Measurements from ENCODE around the gene EEF1G. TPM values are rescaled to one million over a fixed set of nuclear protein-coding genes. Genes with fewer than 3 reads are reported as not detected.

The EEF1G gene
- total and polyA plus RNA-seq, 2 of the 13 experiments (the other 11 are each of a cell fraction or from before 2014, with no cell fraction given): 1,787 to 2,144 TPM

GRCh38 chr11:62601372-62602140, 27.9 kb upstream of the EEF1G start, which contains the start of gene MTA2 (continued):
- TF ChIP-seq ZBTB40 (IDR thresholded peaks at IDR 0.05) (no peak), ZBTB40 (CRISPR knock-in tag; IDR thresholded peaks at IDR 0.05) (peak; percentile 57), ZNF430 (CRISPR knock-in tag; IDR thresholded peaks at IDR 0.05) (peak; percentile 75; the same call in 1 of the 2 replicates), BRD4 (CRISPR knock-in tag; IDR thresholded peaks at IDR 0.05) (peak; percentile 56; the same call in 1 of the 2 replicates), MTA1 (CRISPR knock-in tag; IDR thresholded peaks at IDR 0.05; ENCODE audit: borderline replicate concordance) (no peak), CREB1 (IDR thresholded peaks at IDR 0.05) (no peak), CREB1 (CRISPR knock-in tag; IDR thresholded peaks at IDR 0.05) (no peak), SIX1 (CRISPR knock-in tag; IDR thresholded peaks at IDR 0.05; ENCODE audit: borderline replicate concordance) (no peak), SAFB2 (CRISPR knock-in tag; IDR thresholded peaks at IDR 0.05; ENCODE audit: borderline replicate concordance, low read depth) (peak; percentile 93), ZFP62 (CRISPR knock-in tag; IDR thresholded peaks at IDR 0.05) (no peak), ZNF570 (CRISPR knock-in tag; IDR thresholded peaks at IDR 0.05; ENCODE audit: borderline replicate concordance) (no peak), ZSCAN12 (CRISPR knock-in tag; IDR thresholded peaks at IDR 0.05) (no peak), ZFP82 (CRISPR knock-in tag; IDR thresholded peaks at IDR 0.05; ENCODE audit: borderline replicate concordance) (peak; percentile 85; the same call in 1 of the 2 replicates), ZBTB33 (CRISPR knock-in tag; IDR thresholded peaks at IDR 0.05) (no peak), GFI1 (CRISPR knock-in tag; IDR thresholded peaks at IDR 0.05; ENCODE audit: borderline replicate concordance) (no peak; the same call in 1 of the 2 replicates)
- TF ChIP-seq, protein P1, sequence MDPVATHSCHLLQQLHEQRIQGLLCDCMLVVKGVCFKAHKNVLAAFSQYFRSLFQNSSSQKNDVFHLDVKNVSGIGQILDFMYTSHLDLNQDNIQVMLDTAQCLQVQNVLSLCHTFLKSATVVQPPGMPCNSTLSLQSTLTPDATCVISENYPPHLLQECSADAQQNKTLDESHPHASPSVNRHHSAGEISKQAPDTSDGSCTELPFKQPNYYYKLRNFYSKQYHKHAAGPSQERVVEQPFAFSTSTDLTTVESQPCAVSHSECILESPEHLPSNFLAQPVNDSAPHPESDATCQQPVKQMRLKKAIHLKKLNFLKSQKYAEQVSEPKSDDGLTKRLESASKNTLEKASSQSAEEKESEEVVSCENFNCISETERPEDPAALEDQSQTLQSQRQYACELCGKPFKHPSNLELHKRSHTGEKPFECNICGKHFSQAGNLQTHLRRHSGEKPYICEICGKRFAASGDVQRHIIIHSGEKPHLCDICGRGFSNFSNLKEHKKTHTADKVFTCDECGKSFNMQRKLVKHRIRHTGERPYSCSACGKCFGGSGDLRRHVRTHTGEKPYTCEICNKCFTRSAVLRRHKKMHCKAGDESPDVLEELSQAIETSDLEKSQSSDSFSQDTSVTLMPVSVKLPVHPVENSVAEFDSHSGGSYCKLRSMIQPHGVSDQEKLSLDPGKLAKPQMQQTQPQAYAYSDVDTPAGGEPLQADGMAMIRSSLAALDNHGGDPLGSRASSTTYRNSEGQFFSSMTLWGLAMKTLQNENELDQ (CRISPR knock-in tag; IDR thresholded peaks at IDR 0.05; ENCODE audit: borderline replicate concordance): no peak

All from HepG2 (cell line).